Measurements from ENCODE around the gene NKX1-2.

Gene NKX1-2

GRCh38 chr10:124450012-124450782 lies at the start of gene NKX1-2:
Gene NKX1-2, minus strand, starts transcription at chr10:124450035. Its CDS starts 92 bp downstream, at chr10:124449943.
- DNase-seq: no peak

GRCh38 chr10:124498056-124498455 lies 48.2 kb upstream of the NKX1-2 start:
- no peak for DNase-seq

GRCh38 chr10:124497196-124497881 lies 47.5 kb upstream of the NKX1-2 start:
- no peak for DNase-seq

- no peak for DNase-seq
Measured at GRCh38 chr10:124496620-124497019, 46.8 kb upstream of the NKX1-2 start.

GRCh38 chr10:124496150-124496549 lies 46.3 kb upstream of the NKX1-2 start:
- no peak for DNase-seq

GRCh38 chr10:124495725-124496124 lies 45.9 kb upstream of the NKX1-2 start:
- DNase-seq: no peak

- no peak for DNase-seq
Measured at GRCh38 chr10:124495162-124495561, 45.3 kb upstream of the NKX1-2 start.

GRCh38 chr10:124494046-124494807 lies 44.4 kb upstream of the NKX1-2 start:
- no peak for DNase-seq

GRCh38 chr10:124493214-124493882 lies 43.5 kb upstream of the NKX1-2 start:
- no peak for DNase-seq

GRCh38 chr10:124492266-124492665 lies 42.4 kb upstream of the NKX1-2 start:
- DNase-seq: no peak

GRCh38 chr10:124491105-124491504 lies 41.3 kb upstream of the NKX1-2 start:
- DNase-seq: no peak

- no peak for DNase-seq
Measured at GRCh38 chr10:124486635-124487034, 36.8 kb upstream of the NKX1-2 start.

- DNase-seq: no peak
Measured at GRCh38 chr10:124484661-124485060, 34.8 kb upstream of the NKX1-2 start.

GRCh38 chr10:124484031-124484430 lies 34.2 kb upstream of the NKX1-2 start:
- DNase-seq: no peak

GRCh38 chr10:124482876-124483275 lies 33.0 kb upstream of the NKX1-2 start:
- no peak for DNase-seq

GRCh38 chr10:124482236-124482800 lies 32.5 kb upstream of the NKX1-2 start:
- DNase-seq: no peak

- no peak for DNase-seq
Measured at GRCh38 chr10:124481717-124482116, 31.9 kb upstream of the NKX1-2 start.

GRCh38 chr10:124480860-124481259 lies 31.0 kb upstream of the NKX1-2 start:
- DNase-seq: no peak

GRCh38 chr10:124478515-124478914 lies 28.7 kb upstream of the NKX1-2 start:
- no peak for DNase-seq

- DNase-seq: no peak
Measured at GRCh38 chr10:124477614-124478363, 28.0 kb upstream of the NKX1-2 start.

- DNase-seq: no peak
Measured at GRCh38 chr10:124476043-124476725, 26.3 kb upstream of the NKX1-2 start.

Measured in left hindlimb (tissue), 1 donor.